Subcutaneous adipose tissue (tissue), 4 donors: ENCODE data around the gene ASIC1. TPM values are rescaled to one million over a fixed set of nuclear protein-coding genes. Genes with fewer than 3 reads are reported as not detected.

Source experiments
- total RNA-seq, 4 donors: library from RNA; depleted of rRNA; stranded (reverse); fragments of >200 nt; gene quantifications; one replicate each; pipeline ENCODE4 v1.1.0, GENCODE V29; 2016
- TF ChIP-seq, protein P1 (sequence below): fragments of 450-650 bp; IDR thresholded peaks from one replicate; pipeline ENCODE4 v1.5.1; 2016; ENCODE audit warnings: low read depth, mild to moderate bottlenecking, control low read depth, antibody characterized with exemption, moderate library complexity

Gene ASIC1
- total RNA-seq, 4 donors from 2014 or later, result 0.38 to 3.1 (median 1.0) TPM

DNA sequence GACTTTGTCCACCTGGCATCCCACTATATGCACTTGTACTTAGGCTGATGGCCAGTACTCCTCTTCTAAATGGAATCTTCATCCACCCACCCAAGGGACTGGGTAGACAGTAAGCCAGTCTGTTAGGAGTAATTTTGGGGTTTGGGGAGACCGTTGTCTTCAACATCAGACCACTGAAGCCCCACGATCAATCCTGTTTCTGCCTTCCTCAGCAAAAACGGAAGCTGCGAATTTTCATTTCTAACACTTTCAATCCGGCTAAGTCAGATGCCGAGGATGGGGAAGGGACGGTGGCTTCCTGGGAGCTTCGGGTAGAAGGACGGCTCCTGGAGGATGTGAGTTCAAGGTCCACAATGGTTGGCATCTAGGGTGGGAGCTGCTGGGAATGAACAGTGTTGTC lies 29.8 kb downstream of the ASIC1 start:
- TF ChIP-seq, protein P1, sequence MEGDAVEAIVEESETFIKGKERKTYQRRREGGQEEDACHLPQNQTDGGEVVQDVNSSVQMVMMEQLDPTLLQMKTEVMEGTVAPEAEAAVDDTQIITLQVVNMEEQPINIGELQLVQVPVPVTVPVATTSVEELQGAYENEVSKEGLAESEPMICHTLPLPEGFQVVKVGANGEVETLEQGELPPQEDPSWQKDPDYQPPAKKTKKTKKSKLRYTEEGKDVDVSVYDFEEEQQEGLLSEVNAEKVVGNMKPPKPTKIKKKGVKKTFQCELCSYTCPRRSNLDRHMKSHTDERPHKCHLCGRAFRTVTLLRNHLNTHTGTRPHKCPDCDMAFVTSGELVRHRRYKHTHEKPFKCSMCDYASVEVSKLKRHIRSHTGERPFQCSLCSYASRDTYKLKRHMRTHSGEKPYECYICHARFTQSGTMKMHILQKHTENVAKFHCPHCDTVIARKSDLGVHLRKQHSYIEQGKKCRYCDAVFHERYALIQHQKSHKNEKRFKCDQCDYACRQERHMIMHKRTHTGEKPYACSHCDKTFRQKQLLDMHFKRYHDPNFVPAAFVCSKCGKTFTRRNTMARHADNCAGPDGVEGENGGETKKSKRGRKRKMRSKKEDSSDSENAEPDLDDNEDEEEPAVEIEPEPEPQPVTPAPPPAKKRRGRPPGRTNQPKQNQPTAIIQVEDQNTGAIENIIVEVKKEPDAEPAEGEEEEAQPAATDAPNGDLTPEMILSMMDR, result no peak

- TF ChIP-seq, protein P1, result no peak
These were observed 30.6 kb downstream of the ASIC1 start for GRCh38 chr12:50087995-50088394.

GRCh38 chr12:50088577-50089335 lies 31.4 kb downstream of the ASIC1 start:
- TF ChIP-seq, protein P1, result no peak

GRCh38 chr12:50089730-50090129 lies 32.3 kb downstream of the ASIC1 start:
- TF ChIP-seq, protein P1, result no peak

- TF ChIP-seq, protein P1, result no peak
These were observed 33.0 kb downstream of the ASIC1 start for GRCh38 chr12:50090391-50090790.

- TF ChIP-seq, protein P1, result no peak
These were observed 40.6 kb downstream of the ASIC1 start for GRCh38 chr12:50097952-50098351.

DNA sequence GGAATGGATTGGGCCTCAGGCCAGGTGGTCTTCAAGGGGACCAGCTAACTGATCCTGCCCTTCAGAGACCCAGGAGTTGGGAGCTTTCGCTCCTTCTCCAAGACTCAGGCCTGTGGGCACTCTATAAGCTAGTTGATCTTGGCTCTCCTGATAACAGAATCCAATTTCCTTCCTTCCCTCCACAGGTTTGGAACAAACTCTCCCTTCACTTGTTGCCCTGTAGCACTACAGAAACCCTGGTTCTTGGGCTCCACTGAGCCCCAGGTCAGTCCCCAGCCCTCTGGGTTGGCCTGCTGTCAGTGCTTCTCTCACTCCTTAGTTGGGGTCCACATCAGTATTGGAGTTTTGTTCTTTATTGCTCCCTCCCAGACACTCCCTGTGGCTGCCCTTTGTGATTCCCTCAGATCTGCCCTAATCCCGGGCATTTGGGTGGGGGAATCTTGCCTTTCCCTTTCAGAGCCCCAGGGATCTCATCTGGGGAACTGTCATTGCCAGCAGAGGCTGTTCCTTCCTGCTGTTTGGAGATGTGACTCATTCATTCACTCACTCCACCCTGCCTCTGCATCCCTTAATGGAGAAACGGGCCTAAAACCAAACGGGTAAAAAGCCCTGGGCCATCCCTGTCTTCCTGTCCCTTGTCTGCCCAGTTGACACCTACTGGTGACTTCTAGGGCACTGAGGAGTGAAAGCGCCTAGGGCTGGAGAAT lies 42.1 kb downstream of the ASIC1 start:
- TF ChIP-seq, protein P1, result no peak
